Spleen (tissue), 11 donors: ENCODE data around the gene CGREF1. TPM values are rescaled to one million over a fixed set of nuclear protein-coding genes. Genes with fewer than 3 reads are reported as not detected.
A peak's percentile ranks its signal among the peaks of the same experiment; 100 is the strongest.

Source experiments
- DNase-seq: peaks from one replicate; pipeline ENCODE4 v3.0.0-alpha.2; 2020
- H3K27ac ChIP-seq, 8 donors: fragments of 200-600 bp; sonication (generic) in 7 of 8; 1 replicate in 4 of 8; 2 replicates in 4 of 8; pipeline versions ENCODE4 v1.5.0 to v1.8.0; 2016 to 2021; ENCODE audit warnings: inconsistent platforms in 4 of 8, mild to moderate bottlenecking in 4 of 8, moderate library complexity in 1 of 8
- H3K27me3 ChIP-seq, 7 donors: fragments of 200-600 bp; sonication (generic) in 6 of 7; replicated peaks in 1 of 7; 1 replicate in 4 of 7; 2 replicates in 3 of 7; pipeline versions ENCODE4 v1.5.0 to v1.8.0; 2016 to 2021; ENCODE audit warnings: inconsistent platforms in 3 of 7, mild to moderate bottlenecking in 1 of 7
- H3K36me3 ChIP-seq, 6 donors: fragments of 200-600 bp; sonication (generic) in 5 of 6; 1 replicate in 4 of 6; 2 replicates in 2 of 6; pipeline versions ENCODE4 v1.5.0 to v1.8.0; 2016 to 2021; ENCODE audit warnings: inconsistent platforms in 2 of 6
- H3K4me1 ChIP-seq, 6 donors: fragments of 200-600 bp; sonication (generic) in 5 of 6; 1 replicate in 3 of 6; 2 replicates in 3 of 6; pipeline versions ENCODE4 v1.5.0 to v1.8.0; 2016 to 2021; ENCODE audit warnings: inconsistent platforms in 3 of 6
- H3K4me3 ChIP-seq, 8 donors: fragments of 200-600 bp; sonication (generic) in 7 of 8; 1 replicate in 4 of 8; 2 replicates in 4 of 8; pipeline versions ENCODE4 v1.5.0 to v1.8.0; 2016 to 2021; ENCODE audit warnings: inconsistent platforms in 4 of 8, mild to moderate bottlenecking in 4 of 8, moderate library complexity in 2 of 8
- H3K9me3 ChIP-seq, 8 donors: fragments of 200-600 bp; sonication (generic) in 7 of 8; 1 replicate in 4 of 8; 2 replicates in 4 of 8; pipeline versions ENCODE4 v1.5.0 to v1.8.0; 2016 to 2021; ENCODE audit warnings: inconsistent platforms in 4 of 8
- CTCF ChIP-seq, 11 experiments: fragments of 200-600 bp in 7 of 11; fragments of 450-650 bp in 4 of 11; sonication (generic) in 4 of 11; IDR thresholded peaks in 8 of 11; conservative IDR thresholded peaks in 3 of 11; 1 replicate in 7 of 11; 2 replicates in 4 of 11; pipeline versions ENCODE4 v1.4.0 to v1.8.0; 2016 to 2021; ENCODE audit warnings: antibody characterized with exemption in 11 of 11, inconsistent platforms in 4 of 11, mild to moderate bottlenecking in 1 of 11
- POLR2A ChIP-seq, 3 donors: fragments of 450-650 bp; IDR thresholded peaks; one replicate each; pipeline ENCODE4 v1.5.1; 2017; ENCODE audit warnings: antibody characterized with exemption in 3 of 3, mild to moderate bottlenecking in 1 of 3
- POLR2AphosphoS5 ChIP-seq, 3 donors: sonication (generic); formaldehyde crosslinking; IDR thresholded peaks; one replicate each; pipeline ENCODE4 v1.5.1; 2017; ENCODE audit warnings: antibody characterized with exemption in 3 of 3
- WGBS, 5 donors: extraction: QIAGEN DNeasy Blood & Tissue Kit in 3 of 5; methylation state at CpG; one replicate each; pipeline versions ENCODE4 v1.1.5 to v1.1.7; 2013 to 2018; 5-methylcytosine and 5-hydroxymethylcytosine counted together
- intact Hi-C: fragments of 100-400 bp; cut with DNase I; formaldehyde crosslinking; loops from one replicate; pipeline ENCODE4 v1.15.0; 2023; ENCODE audit warnings: low total_unique reads
- polyA plus RNA-seq, 3 donors: library from polyadenylated mRNA; stranded (reverse); fragments of 200-250 nt; gene quantifications; one replicate each; pipeline ENCODE4 v1.2.1, GENCODE V29; 2013
- total RNA-seq, 7 donors: library from RNA; depleted of rRNA in 3 of 7; stranded (reverse); fragments of >200 nt in 3 of 7; fragmentation: NEBNext Ultra II Directional in 4 of 7; extraction: Animal tissue kit (Norgen Biotek cat#: 25700) in 4 of 7; gene quantifications; one replicate each; pipeline versions ENCODE4 v1.1.0 to v1.2.1, GENCODE V29; 2016 to 2021
- donor health status: healthy with polysubstance abuse.
- donor health status: DM: no; HTN: no; CAD: no; lungs with moderate emphysema.
- donor health status: DM: no; HTN: no; CAD: no.
- donor health status: Bipolar disorder and iron deficiency.
- donor health status: healthy.
- donor health status: DM: no; HTN: no; CAD: no.
- donor health status: DM: yes; HTN: yes; CAD: no.

The CGREF1 gene
- total and polyA plus RNA-seq, 10 donors, result 0.17 to 0.82 (median 0.46) TPM; not detected in 3

GRCh38 chr2:27100036-27100435, 18.9 kb downstream of the CGREF1 start:
- Histone ChIP-seq H3K4me3 (no peak overlapping the region), H3K9me3 (no peaks in the 10 kb centered on the region), H3K27ac (no peak overlapping the region), H3K36me3 (peaks cover 0 to 3% (median 0%) of the 10 kb centered on the region in 6 donors), H3K27me3 (peaks cover 0 to 10% (median 0%) of the 10 kb centered on the region in 7 donors), H3K4me1 (peaks cover 0 to 22% (median 14%) of the 10 kb centered on the region in 6 donors)
- TF ChIP-seq CTCF (IDR thresholded peaks at IDR 0.05 in 8 of 11, conservative IDR thresholded peaks at IDR 0.05 in 3 of 11), result no peak
- TF ChIP-seq POLR2AphosphoS5 (IDR thresholded peaks at IDR 0.05), result no peak
- no peak for TF ChIP-seq POLR2A (IDR thresholded peaks at IDR 0.05)
- intact Hi-C loops, result no loop called here
- no peak for DNase-seq
- 80 to 92% (median 91%) methylated on average over 8 to 10 of the region's 10 CpGs for WGBS, 5 donors

- 87 to 96% (median 94%) methylated on average over 9 to 19 of the region's 19 CpGs for WGBS, 5 donors
- no peak for DNase-seq
Observed at GRCh38 chr2:27099334-27099955, 19.5 kb downstream of the CGREF1 start.

GRCh38 chr2:27097341-27097740, 21.6 kb downstream of the CGREF1 start:
- Histone ChIP-seq H3K36me3 (peaks cover 0 to 3% (median 0%) of the 10 kb centered on the region in 6 donors), H3K4me1 (peaks cover 0 to 22% (median 14%) of the 10 kb centered on the region in 6 donors), H3K9me3 (no peaks in the 10 kb centered on the region), H3K27me3 (no peaks in the 10 kb centered on the region), H3K27ac (no peak overlapping the region), H3K4me3 (no peak overlapping the region)
- intact Hi-C loops, result loop anchor here (5.0 kb wide), 2 partner anchors 95 to 180 kb away; partner anchors contain the start of gene DNAJC5G
- 87 to 94% (median 91%) methylated on average over 12 to 14 of the region's 14 CpGs for WGBS, 5 donors
- DNase-seq, result no peak
- TF ChIP-seq POLR2A (IDR thresholded peaks at IDR 0.05), result no peak
- peak in 1 of 11 experiments; percentile 9 for TF ChIP-seq CTCF (IDR thresholded peaks at IDR 0.05 in 8 of 11, conservative IDR thresholded peaks at IDR 0.05 in 3 of 11)
- TF ChIP-seq POLR2AphosphoS5 (IDR thresholded peaks at IDR 0.05), result no peak

More at GRCh38 chr2:27099334-27099955, 19.5 kb downstream of the CGREF1 start:
- Histone ChIP-seq H3K27me3 (peaks cover 0 to 10% (median 0%) of the 10 kb centered on the region in 7 donors), H3K4me1 (peaks cover 0 to 22% (median 14%) of the 10 kb centered on the region in 6 donors), H3K36me3 (peaks cover 0 to 3% (median 0%) of the 10 kb centered on the region in 6 donors), H3K27ac (no peak overlapping the region), H3K4me3 (no peak overlapping the region), H3K9me3 (no peaks in the 10 kb centered on the region)
- intact Hi-C loops, result loop anchor here (5.0 kb wide), 2 partner anchors 93 to 178 kb away; partner anchors contain the start of gene DNAJC5G
- no peak for TF ChIP-seq POLR2AphosphoS5 (IDR thresholded peaks at IDR 0.05)
- no peak for TF ChIP-seq POLR2A (IDR thresholded peaks at IDR 0.05)
- TF ChIP-seq CTCF (IDR thresholded peaks at IDR 0.05 in 8 of 11, conservative IDR thresholded peaks at IDR 0.05 in 3 of 11), result no peak

GRCh38 chr2:27096748-27097297, 22.1 kb downstream of the CGREF1 start:
- intact Hi-C loops, result loop anchor here (5.0 kb wide), 2 partner anchors 95 to 180 kb away; partner anchors contain the start of gene DNAJC5G
- H3K4me1 ChIP-seq, result peaks cover 0 to 22% (median 14%) of the 10 kb centered on the region in 6 donors
- TF ChIP-seq CTCF (IDR thresholded peaks at IDR 0.05 in 8 of 11, conservative IDR thresholded peaks at IDR 0.05 in 3 of 11) (no peak), POLR2AphosphoS5 (IDR thresholded peaks at IDR 0.05) (no peak), POLR2A (IDR thresholded peaks at IDR 0.05) (no peak)
- peaks cover 0 to 3% (median 0%) of the 10 kb centered on the region in 6 donors for H3K36me3 ChIP-seq
- H3K4me3 ChIP-seq, result peak overlapping the region in 1 of 8 donors; percentile 69
- no peaks in the 10 kb centered on the region for H3K27me3 ChIP-seq
- H3K9me3 ChIP-seq, result no peaks in the 10 kb centered on the region
- DNase-seq, result no peak
- H3K27ac ChIP-seq, result peak overlapping the region in 2 of 8 donors; percentile 37 to 54
- 58 to 76% (median 71%) methylated on average over 3 of the region's 3 CpGs for WGBS, 5 donors
